GM18909 (cell line): Measurements from ENCODE around the gene TMEM88.

Experiments
- ATAC-seq: cut with Tn5 transposase; IDR thresholded peaks from one replicate; pipeline ENCODE4 v1.9.1; 2021; ENCODE audit warnings: mild to moderate bottlenecking; ENCODE audit not compliant: unreplicated experiment, poor library complexity

TMEM88 gene

DNA sequence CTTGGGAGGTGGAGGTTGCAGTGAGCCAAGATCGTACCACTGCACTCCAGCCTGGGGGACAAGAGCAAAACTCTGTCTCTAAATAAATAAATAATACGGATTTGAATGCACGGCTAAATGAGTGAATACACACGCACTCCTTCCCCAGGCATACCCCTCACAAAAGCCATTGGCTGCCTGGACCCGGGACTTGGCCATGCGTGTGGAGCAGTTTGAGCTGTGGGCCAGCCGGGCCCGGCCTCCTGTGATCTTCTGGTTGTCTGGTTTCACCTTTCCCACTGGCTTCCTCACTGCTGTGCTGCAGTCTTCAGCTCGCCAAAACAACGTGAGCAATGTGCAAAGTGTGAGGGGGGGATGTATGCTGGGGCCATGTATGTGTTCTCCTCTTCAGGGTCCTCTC, 22.4 kb upstream of the TMEM88 start:
- no peak for ATAC-seq

DNA sequence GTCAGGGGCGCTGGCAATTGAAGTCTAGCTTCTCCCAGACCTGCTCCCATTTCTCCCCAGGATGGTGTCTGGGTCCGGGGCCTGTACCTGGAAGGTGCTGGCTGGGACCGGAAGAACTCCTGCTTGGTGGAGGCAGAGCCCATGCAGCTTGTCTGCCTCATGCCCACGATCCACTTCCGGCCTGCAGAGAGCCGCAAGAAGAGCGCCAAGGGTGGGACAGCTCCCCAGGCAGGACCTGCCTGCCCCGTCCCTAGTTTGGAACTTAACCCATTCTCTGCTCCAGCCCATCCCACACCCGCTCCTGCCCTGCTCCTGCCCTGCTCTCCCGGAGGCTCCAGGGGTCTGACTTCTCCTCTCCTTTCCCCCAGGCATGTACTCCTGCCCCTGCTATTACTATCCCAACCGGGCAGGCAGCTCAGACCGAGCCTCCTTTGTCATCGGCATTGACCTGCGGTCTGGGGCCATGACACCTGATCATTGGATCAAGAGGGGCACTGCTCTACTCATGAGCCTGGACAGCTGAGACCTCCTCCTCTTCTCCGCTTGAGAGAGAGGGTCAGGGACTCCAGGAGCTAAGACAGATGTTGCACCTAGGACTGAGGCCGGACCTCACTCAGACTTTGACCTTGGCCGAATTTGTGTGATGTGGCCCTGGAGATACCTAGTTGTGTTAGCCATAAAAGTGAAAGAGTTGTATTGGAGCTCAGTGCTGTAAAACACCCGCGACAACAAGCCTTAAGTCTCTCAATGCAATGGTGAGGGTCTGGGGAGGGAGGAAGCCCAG, 21.7 kb upstream of the TMEM88 start:
- no peak for ATAC-seq

DNA sequence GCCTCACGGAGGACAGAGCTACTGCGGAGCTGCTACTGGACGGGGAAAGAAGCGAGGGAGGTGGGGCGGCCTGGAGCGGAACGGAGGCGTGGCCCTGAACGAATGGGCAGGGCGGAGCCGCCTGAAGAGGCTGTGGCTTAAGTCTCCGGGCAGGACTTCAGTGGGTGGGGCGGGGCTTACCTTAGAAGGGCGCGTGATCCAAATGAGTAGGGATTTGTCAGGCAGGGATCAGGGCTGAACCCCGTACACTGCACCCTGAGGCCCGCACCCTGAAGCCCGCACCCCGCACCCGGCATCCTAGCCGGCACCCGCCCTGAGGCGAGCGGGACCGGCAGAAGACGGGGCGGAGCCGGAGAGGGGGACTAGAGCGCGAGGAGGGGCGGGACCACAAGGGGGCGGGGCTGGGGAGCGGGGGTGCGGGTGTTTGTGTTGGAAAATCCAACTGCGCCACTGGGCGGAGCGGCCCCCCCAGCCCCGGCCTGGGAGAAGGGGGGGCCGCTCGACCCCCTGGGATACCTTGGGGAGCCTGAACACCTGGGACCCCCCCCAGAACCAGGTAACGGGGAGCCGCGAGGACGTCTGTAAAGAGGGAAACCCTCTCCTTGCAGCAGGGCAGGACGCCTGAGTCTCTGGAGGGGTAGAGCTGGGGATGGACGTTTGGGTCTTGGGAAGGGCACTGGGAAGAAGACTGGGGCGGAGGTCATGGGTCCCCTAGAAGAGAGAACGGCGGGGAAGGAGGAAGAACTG, 20.9 kb upstream of the TMEM88 start, which contains the start of gene KDM6B:
KDM6B (plus strand) TSS at position 423 of the 747 bp plus-strand sequence. CDS start 11,338 bp downstream, outside the sequence.
- peak; percentile 38 for ATAC-seq

- ATAC-seq, result no peak
These were observed 20.3 kb upstream of the TMEM88 start for GRCh38 chr17:7834542-7834956.

DNA sequence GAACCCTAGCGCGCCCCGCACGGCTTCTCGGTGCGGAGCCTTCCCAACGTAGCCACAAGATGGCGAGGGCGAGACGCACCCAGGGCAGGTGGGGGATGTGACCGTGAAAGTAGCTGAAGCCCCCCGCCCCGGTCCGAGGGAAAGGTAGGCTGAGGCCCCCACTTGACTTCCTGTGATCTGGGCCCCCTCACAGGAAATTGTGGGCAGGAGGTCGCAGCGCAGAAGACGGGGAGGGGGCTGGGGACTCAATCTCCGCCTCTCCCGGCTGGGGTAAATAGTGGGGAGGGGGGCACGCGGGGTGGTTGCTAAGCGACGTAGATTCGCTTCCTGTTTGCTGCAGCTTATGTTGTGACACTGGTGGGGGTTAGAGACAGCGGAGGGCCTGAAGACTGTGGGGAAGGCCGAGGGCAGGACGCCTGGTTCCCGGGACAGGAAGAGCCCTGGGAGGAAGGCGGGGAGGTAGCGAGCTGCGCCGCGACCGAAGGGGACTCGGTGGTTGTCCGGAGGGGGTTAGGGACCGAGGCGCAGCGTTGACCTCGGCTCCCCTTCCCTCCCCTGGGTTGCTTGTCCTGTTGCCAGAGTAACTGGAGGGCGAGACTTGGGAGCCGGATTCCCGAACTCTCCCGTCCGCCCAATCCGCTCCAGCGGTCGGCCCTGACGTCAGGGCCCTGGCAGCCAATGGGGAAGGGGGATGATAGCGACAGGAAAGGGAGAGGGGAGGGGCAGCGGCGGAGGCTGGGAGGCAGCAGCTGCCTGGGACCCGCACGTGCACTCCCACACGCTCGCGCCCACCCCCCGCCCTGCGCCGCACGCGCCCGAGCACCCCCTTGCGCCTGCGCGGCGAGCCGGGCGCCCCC, 19.7 kb upstream of the TMEM88 start:
- peak; percentile 51 for ATAC-seq

DNA sequence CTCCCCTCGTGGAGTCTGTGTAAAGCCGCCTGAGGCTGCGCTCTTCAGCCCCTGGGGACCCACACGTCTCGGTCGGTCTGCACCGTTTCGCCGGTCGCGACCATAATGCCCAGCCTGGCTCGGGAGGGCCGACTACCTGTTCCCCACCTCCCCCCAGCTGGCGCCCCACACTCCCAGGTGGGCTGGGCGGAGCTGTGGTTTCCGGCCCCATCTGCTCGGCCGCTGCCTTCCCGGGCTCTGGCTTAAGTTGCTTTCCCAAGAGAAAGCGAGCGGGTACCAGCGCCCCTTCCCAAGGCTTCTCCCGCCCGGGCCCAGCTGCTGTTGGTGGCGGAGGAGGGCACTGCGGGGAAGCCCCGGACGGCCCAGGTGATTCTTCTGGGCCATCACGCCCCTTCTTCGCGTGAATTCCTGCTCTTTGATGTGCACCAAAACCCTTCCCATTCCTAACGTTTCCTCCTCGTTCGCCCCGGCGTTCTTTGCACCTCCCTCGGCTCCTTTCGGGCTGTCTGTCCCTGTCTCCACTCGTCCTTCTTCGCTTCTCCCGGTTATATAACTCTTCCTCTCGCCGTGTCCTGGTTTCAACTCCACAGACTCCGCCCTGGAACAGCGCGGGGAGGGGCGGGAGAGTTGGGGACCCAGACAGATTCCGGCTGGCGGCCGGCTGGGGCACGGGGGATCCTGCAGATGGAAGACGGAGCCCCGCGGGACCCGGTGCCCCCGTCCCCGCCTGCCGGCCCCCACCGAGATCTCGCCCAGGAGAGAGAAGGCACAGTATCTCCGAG, 18.9 kb upstream of the TMEM88 start:
- no peak for ATAC-seq

GRCh38 chr17:7836596-7837407, 18.1 kb upstream of the TMEM88 start:
- no peak for ATAC-seq

GRCh38 chr17:7837408-7838088, 17.3 kb upstream of the TMEM88 start:
- no peak for ATAC-seq

- no peak for ATAC-seq
These were observed 16.5 kb upstream of the TMEM88 start for GRCh38 chr17:7838090-7839075.

DNA sequence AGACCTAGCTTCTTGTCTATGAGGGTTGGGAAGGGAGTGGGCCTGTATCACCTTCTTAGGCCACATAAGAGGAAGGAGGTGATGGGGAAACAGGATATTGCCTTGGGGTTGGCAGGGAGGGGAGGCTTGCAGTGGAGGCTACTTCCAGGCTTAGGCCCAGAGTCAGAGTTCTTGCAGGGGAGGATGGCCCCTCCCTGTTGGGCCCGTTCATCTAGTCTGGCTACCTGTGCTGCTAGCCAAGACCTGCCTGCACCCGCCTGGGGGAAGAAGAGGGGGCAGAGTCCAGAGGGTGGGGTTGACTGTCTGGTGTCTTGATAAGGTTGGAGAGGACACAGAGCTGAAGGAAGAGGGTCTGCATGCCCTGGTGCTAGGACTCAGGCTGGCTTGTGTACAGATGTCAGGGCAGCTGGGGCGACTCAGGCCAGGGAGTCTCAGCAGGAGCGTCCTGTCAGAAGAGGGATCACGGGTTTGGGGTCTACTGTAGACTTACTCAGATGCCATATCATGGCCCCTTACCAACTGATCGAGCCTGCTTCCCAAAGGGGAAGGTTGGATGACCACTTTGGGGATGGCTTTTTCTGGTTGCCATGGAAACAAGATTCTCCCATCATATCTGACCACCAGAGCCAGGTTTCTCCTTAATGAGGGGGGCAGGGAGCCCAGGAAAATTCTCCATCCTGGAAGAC, 15.5 kb upstream of the TMEM88 start:
- ATAC-seq, result no peak

- no peak for ATAC-seq
These were observed 15.0 kb upstream of the TMEM88 start for GRCh38 chr17:7839876-7840261.

DNA sequence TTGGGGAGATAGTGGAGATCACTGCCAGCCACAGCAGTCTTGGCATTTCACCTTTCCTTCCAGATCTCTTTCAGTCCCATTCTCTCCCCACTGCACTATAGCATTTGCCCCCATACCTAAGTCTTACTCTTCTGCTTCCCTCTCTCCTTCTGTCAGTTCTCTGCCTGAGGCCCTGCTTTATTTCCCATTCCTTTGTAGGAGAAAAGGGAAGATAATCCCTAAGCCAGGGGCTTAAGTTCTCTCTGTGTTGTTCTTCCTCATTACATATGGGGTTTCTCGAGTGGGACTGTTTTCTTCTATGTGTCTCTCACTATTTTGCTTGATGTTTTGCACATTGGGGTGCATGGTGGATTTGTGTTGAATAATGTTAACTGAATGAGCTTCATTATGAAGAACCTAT, 14.4 kb upstream of the TMEM88 start:
- no peak for ATAC-seq

- ATAC-seq, result no peak
These were observed 14.0 kb upstream of the TMEM88 start for GRCh38 chr17:7840875-7841274.

DNA sequence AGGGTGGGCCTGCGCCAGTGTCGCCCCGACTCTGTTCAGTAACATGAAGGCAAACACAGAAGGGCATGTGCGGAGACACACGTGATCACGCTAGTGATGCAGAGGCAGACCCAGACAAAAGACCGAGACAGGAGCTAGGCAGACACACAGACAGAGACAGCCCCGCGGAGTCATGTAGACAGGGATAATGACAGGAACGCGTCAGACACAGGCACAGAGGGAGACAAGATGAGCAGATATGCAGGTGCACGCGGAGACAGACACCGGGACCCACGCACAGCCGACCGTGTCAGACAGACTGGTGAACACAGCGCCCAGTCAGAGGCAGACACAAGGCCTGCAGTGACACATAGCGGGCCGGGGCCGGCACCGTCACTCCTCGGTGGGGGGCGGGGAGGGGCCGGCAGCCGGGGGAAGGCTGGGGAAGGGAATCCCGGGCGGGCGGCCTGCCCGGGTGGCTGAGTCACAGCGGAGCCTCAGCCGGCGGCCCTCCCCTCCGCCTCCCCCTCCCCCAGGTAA, 13.4 kb upstream of the TMEM88 start:
- peak; percentile 8 for ATAC-seq

DNA sequence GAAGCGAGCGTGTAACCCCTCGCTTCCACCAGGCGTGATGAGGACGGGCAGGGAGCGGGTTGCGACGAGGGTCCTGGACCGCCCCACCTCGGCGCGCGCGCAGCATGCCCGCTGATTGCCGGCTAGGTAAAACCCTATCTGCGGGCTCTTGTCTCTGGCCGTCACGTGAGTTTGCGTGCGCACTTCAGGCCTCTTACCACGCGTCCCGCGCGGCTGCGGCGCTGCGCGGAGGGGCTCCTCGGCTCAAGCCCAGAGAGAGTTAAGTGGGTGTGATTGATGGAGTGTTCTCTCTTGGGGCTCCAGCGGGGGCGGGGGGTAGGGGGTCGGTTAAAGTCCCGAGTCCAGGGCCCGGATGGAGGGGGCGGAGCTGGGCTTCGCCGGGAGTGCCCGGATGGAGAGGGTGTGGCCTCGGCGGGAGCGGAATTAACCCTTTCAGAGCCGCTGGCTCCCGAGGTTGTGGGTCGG, 12.9 kb upstream of the TMEM88 start:
- ATAC-seq, result peak; percentile 22
